Measurements from ENCODE around the gene CREBRF.

GRCh38 chr5:173033923-173034322 is 22.2 kb upstream of the CREBRF start:
- TF ChIP-seq CTCF (IDR thresholded peaks at IDR 0.05), result no peak
- no peak for TF ChIP-seq POLR2A (IDR thresholded peaks at IDR 0.05)

All from vagina (tissue), 2 donors.